Ovary (tissue), 9 donors: ENCODE results near the gene RANBP17. TPM values are rescaled to one million over a fixed set of nuclear protein-coding genes. Genes with fewer than 3 reads are reported as not detected.
"Not testable (repeated sequence)": the region's sequence is repeated elsewhere in the genome, so short reads cannot be mapped to it uniquely, and the experiment has no call there.

Experiments
- DNase-seq, 5 donors: peaks; one replicate each; pipeline ENCODE4 v3.0.0-alpha.2; 2019 to 2020
- H3K27ac ChIP-seq, 2 donors: fragments of 200-600 bp; one replicate each; pipeline versions ENCODE4 v1.5.1 to v1.8.0; 2019 to 2022
- H3K27me3 ChIP-seq: fragments of 200-600 bp; one replicate; pipeline ENCODE4 v1.8.0; 2022
- H3K36me3 ChIP-seq: fragments of 200-600 bp; sonication (generic); one replicate; pipeline ENCODE4 v1.5.1; 2019
- H3K4me1 ChIP-seq: one replicate; pipeline ENCODE4 v1.8.1; 2013; ENCODE audit warnings: mild to moderate bottlenecking, moderate library complexity; ENCODE audit not compliant: insufficient read depth
- H3K4me3 ChIP-seq: fragments of 200-600 bp; sonication (generic); one replicate; pipeline ENCODE4 v1.5.1; 2017
- H3K9me3 ChIP-seq, 2 donors: fragments of 200-600 bp in 1 of 2; sonication (generic) in 1 of 2; one replicate each; pipeline versions ENCODE4 v1.5.1 to v1.8.1; 2013 to 2019; ENCODE audit warnings: mild to moderate bottlenecking in 1 of 2, moderate library complexity in 1 of 2
- CTCF ChIP-seq, 3 donors: fragments of 450-650 bp in 2 of 3; fragments of 200-600 bp in 1 of 3; IDR thresholded peaks; one replicate each; pipeline versions ENCODE4 v1.5.1 to v1.8.0; 2016 to 2022; ENCODE audit warnings: antibody characterized with exemption in 3 of 3, mild to moderate bottlenecking in 1 of 3
- EP300 ChIP-seq: sonication (generic); formaldehyde crosslinking; IDR thresholded peaks from one replicate; pipeline ENCODE4 v1.6.1; 2017; ENCODE audit warnings: antibody characterized with exemption
- POLR2A ChIP-seq: fragments of 450-650 bp; IDR thresholded peaks from one replicate; pipeline ENCODE4 v1.6.1; 2017; ENCODE audit warnings: antibody characterized with exemption, mild to moderate bottlenecking, moderate library complexity
- WGBS, 3 donors: extraction: QIAGEN DNeasy Blood & Tissue Kit in 1 of 3; methylation state at CpG; one replicate each; pipeline versions ENCODE4 v1.1.5 to v1.1.7; 2013 to 2017; 5-methylcytosine and 5-hydroxymethylcytosine counted together
- intact Hi-C, 4 donors: fragments of 100-400 bp; cut with DNase I; formaldehyde crosslinking; loops; one replicate each; pipeline versions ENCODE4 v1.11.0 to v1.15.1; 2022 to 2023
- polyA plus RNA-seq, 2 donors: library from polyadenylated mRNA; stranded (reverse); fragments of 200-250 nt in 1 of 2; fragments of 350-450 nt in 1 of 2; fragmentation: Illumina TruSeq in 1 of 2; extraction: RNeasy Lipid Tissue Mini Kit (QIAGEN cat#74804) in 1 of 2; gene quantifications; one replicate each; pipeline ENCODE4 v1.2.3, GENCODE V29; 2013 to 2014
- total RNA-seq, 7 donors: library from RNA; depleted of rRNA in 2 of 7; stranded (reverse); fragments of >200 nt in 2 of 7; fragmentation: NEBNext Ultra II Directional in 3 of 7; extraction: Animal tissue kit (Norgen Biotek cat#: 25700) in 3 of 7; gene quantifications; one replicate each; pipeline versions ENCODE4 v1.1.0 to v1.2.4, GENCODE V29; 2016 to 2023
- donor health status: DM: no; HTN: no; CAD: no; lungs with moderate emphysema.
- donor health status: DM: no; HTN: no; CAD: no.
- donor health status: Bipolar disorder and iron deficiency.
- donor health status: DM: yes; HTN: yes; CAD: no.
- donor health status: DM: no; HTN: no; CAD: no.
- donor health status: DM: yes; HTN: yes; CAD: no.

Gene RANBP17
- total and polyA plus RNA-seq, 9 donors, result 1.3 to 16.1 (median 8.5) TPM

DNA sequence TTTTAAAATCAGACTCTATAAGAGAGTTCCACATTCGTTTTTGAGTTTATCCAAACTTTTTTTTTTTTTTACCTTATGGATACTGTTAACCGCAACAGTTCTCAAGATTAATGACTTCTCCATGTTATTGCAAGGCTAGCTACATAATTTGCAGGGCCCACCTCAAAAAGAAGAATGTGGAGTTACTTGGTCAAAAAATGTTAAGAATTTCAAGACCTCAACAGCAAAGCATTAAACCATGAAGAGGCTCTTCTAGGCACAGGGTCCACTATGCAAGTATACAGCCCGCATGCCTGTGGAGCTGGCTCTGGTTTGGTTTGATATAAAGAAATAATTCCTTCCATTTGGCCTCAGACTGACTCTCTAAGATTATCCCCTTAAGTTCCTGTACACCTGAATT, 313.9 kb downstream of the RANBP17 start:
- Histone ChIP-seq H3K27ac (no peak overlapping the region), H3K27me3 (no peaks in the 10 kb centered on the region), H3K36me3 (no peaks in the 10 kb centered on the region), H3K9me3 (no peaks in the 10 kb centered on the region), H3K4me3 (no peak overlapping the region), H3K4me1 (no peaks in the 10 kb centered on the region)
- DNase-seq, result no peak
- intact Hi-C loops, result no loop called here
- 82 to 83% (median 82%) methylated on average over 3 of the region's 3 CpGs for WGBS, 3 donors
- TF ChIP-seq EP300, result no peak
- no peak for TF ChIP-seq CTCF (IDR thresholded peaks at IDR 0.05)
- no peak for TF ChIP-seq POLR2A

DNA sequence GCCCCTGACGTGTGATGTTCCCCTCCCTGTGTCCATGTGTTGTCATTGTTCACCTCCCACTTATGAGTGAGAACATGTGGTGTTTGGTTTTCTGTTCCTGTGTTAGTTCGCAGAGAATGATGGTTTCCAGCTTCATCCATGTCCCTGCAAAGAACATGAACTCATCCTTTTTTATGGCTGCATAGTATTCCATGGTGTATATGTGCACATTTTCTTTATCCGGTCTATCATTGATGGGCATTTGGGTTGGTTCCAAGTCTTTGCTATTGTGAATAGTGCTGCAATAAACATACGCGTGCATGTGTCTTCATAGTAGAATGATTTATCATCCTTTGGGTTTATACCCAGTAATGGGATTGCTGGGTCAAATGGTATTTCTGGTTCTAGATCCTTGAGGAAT, 316.4 kb downstream of the RANBP17 start:
- H3K36me3 ChIP-seq, H3K27me3 ChIP-seq, DNase-seq, H3K4me1 ChIP-seq, H3K9me3 ChIP-seq, H3K4me3 ChIP-seq, intact Hi-C loops, H3K27ac ChIP-seq: not testable (repeated sequence)
- WGBS, 3 donors, result 92 to 98% (median 97%) methylated on average over 5 of the region's 5 CpGs

GRCh38 chr5:171188016-171188415, 326.2 kb downstream of the RANBP17 start:
- no peaks in the 10 kb centered on the region for H3K27me3 ChIP-seq
- no peak for TF ChIP-seq POLR2A
- no peak for TF ChIP-seq EP300
- no peak for TF ChIP-seq CTCF (IDR thresholded peaks at IDR 0.05)
- no peak overlapping the region for H3K27ac ChIP-seq
- H3K36me3 ChIP-seq, result no peaks in the 10 kb centered on the region
- no peaks in the 10 kb centered on the region for H3K4me1 ChIP-seq
- no peaks in the 10 kb centered on the region for H3K9me3 ChIP-seq
- no peak for DNase-seq
- 87 to 94% (median 91%) methylated on average over 4 of the region's 4 CpGs for WGBS, 3 donors
- no peak overlapping the region for H3K4me3 ChIP-seq
- intact Hi-C loops, result no loop called here

DNA sequence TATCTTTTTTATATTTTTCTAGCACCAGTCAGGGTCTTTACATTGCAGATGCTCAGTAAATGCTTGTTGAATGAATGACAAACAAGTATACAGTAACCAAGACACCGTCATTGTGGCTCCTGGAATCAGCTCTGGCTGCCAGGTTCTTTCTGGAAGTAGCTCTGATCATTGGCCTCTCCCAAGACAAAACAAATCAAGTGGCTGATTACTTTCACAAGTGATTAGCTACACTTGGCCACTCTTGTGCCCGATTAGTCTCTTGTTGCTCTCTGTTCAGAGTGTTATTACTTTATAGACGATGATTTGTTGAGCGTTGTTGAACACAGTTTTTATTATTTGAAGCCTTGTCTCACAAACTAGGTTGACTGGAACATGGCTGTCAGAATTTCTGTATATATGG, 327.6 kb downstream of the RANBP17 start:
- Histone ChIP-seq H3K27me3 (no peaks in the 10 kb centered on the region), H3K9me3 (no peaks in the 10 kb centered on the region), H3K4me1 (no peaks in the 10 kb centered on the region), H3K36me3 (no peaks in the 10 kb centered on the region), H3K27ac (no peak overlapping the region), H3K4me3 (no peak overlapping the region)
- no peak for TF ChIP-seq CTCF (IDR thresholded peaks at IDR 0.05)
- TF ChIP-seq POLR2A, result no peak
- TF ChIP-seq EP300, result no peak
- no peak for DNase-seq
- intact Hi-C loops, result no loop called here
- WGBS, 3 donors, result 69 to 78% (median 74%) methylated on average over 4 of the region's 4 CpGs

GRCh38 chr5:171192111-171192510, 330.3 kb downstream of the RANBP17 start:
- intact Hi-C loops, result loop anchor here in 1 of 4 donors (5.0 kb wide), 1 partner anchor 80 kb away; no protein-coding TSS in a partner anchor
- Histone ChIP-seq H3K4me3 (no peak overlapping the region), H3K36me3 (no peaks in the 10 kb centered on the region), H3K4me1 (no peaks in the 10 kb centered on the region), H3K27me3 (no peaks in the 10 kb centered on the region), H3K27ac (no peak overlapping the region), H3K9me3 (no peaks in the 10 kb centered on the region)
- 82 to 88% (median 87%) methylated on average over 1 of the region's 1 CpG for WGBS, 3 donors
- no peak for TF ChIP-seq EP300
- TF ChIP-seq POLR2A, result no peak
- DNase-seq, result no peak

DNA sequence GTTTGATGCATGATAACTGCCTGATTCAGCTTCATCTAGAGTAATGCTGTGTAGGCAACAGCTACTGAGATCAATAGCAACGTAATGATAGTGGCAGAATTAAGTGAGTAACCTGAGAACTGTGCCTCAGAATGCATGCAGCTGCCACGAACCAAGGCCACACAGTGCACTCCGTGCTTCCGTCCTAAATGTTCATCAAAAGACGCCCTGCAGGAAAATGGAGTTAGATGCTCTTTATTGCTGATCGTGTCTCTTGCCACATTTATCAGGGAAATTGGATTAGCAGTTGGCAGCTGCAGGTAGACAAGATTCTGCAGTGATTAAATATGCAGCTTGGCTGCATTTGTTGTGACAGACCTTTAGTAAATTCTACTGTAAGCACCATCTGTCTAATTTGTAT, 339.5 kb downstream of the RANBP17 start:
- no peaks in the 10 kb centered on the region for H3K27me3 ChIP-seq
- no peak for TF ChIP-seq EP300
- TF ChIP-seq CTCF (IDR thresholded peaks at IDR 0.05), result no peak
- TF ChIP-seq POLR2A, result no peak
- H3K4me3 ChIP-seq, result no peak overlapping the region
- no peak overlapping the region for H3K27ac ChIP-seq
- H3K9me3 ChIP-seq, result no peaks in the 10 kb centered on the region
- no peak for DNase-seq
- no peaks in the 10 kb centered on the region for H3K4me1 ChIP-seq
- WGBS, 3 donors, result 45 to 66% (median 55%) methylated on average over 6 of the region's 6 CpGs
- intact Hi-C loops, result no loop called here
- no peaks in the 10 kb centered on the region for H3K36me3 ChIP-seq
